Transverse colon (tissue), 3 donors: ENCODE measurements around the gene HOXB1.
"Not testable (repeated sequence)": the region's sequence is repeated elsewhere in the genome, so short reads cannot be mapped to it uniquely, and the experiment has no call there.

Experiments used
- POLR2A ChIP-seq: fragments of 450-650 bp; IDR thresholded peaks from one replicate; pipeline ENCODE4 v1.6.1; 2016; ENCODE audit warnings: antibody characterized with exemption, mild to moderate bottlenecking, moderate library complexity
- TF ChIP-seq, protein P1 (sequence below), 5 experiments: fragments of 200-600 bp in 3 of 5; fragments of 450-650 bp in 2 of 5; sonication (generic) in 3 of 5; IDR thresholded peaks; 1 replicate in 2 of 5; 2 replicates in 3 of 5; pipeline ENCODE4 v1.5.1; 2016 to 2017; ENCODE audit warnings: antibody characterized with exemption in 5 of 5, inconsistent platforms in 3 of 5, mild to moderate bottlenecking in 2 of 5, moderate library complexity in 1 of 5

GRCh38 chr17:48535793-48536559 lies 5.2 kb upstream of the HOXB1 start:
- TF ChIP-seq, protein P1, sequence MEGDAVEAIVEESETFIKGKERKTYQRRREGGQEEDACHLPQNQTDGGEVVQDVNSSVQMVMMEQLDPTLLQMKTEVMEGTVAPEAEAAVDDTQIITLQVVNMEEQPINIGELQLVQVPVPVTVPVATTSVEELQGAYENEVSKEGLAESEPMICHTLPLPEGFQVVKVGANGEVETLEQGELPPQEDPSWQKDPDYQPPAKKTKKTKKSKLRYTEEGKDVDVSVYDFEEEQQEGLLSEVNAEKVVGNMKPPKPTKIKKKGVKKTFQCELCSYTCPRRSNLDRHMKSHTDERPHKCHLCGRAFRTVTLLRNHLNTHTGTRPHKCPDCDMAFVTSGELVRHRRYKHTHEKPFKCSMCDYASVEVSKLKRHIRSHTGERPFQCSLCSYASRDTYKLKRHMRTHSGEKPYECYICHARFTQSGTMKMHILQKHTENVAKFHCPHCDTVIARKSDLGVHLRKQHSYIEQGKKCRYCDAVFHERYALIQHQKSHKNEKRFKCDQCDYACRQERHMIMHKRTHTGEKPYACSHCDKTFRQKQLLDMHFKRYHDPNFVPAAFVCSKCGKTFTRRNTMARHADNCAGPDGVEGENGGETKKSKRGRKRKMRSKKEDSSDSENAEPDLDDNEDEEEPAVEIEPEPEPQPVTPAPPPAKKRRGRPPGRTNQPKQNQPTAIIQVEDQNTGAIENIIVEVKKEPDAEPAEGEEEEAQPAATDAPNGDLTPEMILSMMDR (IDR thresholded peaks at IDR 0.05), result not testable (repeated sequence)
- not testable (repeated sequence) for TF ChIP-seq POLR2A
